ENCODE data around the gene FAM50B.

Gene FAM50B

GRCh38 chr6:3875486-3875885 is 26.3 kb downstream of the FAM50B start:
- no peak for DNase-seq

GRCh38 chr6:3876101-3876500 is 26.9 kb downstream of the FAM50B start:
- DNase-seq: no peak

- no peak for DNase-seq
Measured at GRCh38 chr6:3876866-3877265, 27.7 kb downstream of the FAM50B start.

- no peak for DNase-seq
Measured at GRCh38 chr6:3878048-3878666, 29.0 kb downstream of the FAM50B start.

GRCh38 chr6:3879194-3879952 is 30.2 kb downstream of the FAM50B start:
- DNase-seq: no peak

- no peak for DNase-seq
Measured at GRCh38 chr6:3881711-3882421, 32.7 kb downstream of the FAM50B start.

- no peak for DNase-seq
Measured at GRCh38 chr6:3882431-3882830, 33.3 kb downstream of the FAM50B start.

GRCh38 chr6:3882866-3883265 is 33.7 kb downstream of the FAM50B start:
- no peak for DNase-seq

- DNase-seq: no peak
Measured at GRCh38 chr6:3884007-3884745, 35.0 kb downstream of the FAM50B start.

GRCh38 chr6:3885262-3886036 is 36.3 kb downstream of the FAM50B start:
- no peak for DNase-seq

GRCh38 chr6:3887150-3887700 is 38.1 kb downstream of the FAM50B start:
- DNase-seq: no peak

- DNase-seq: no peak
Measured at GRCh38 chr6:3888153-3888957, 39.2 kb downstream of the FAM50B start.

- no peak for DNase-seq
Measured at GRCh38 chr6:3890047-3890446, 40.9 kb downstream of the FAM50B start.

GRCh38 chr6:3891883-3892282 is 42.7 kb downstream of the FAM50B start:
- DNase-seq: no peak

- no peak for DNase-seq
Measured at GRCh38 chr6:3892603-3893002, 43.4 kb downstream of the FAM50B start.

GRCh38 chr6:3893487-3893886 is 44.3 kb downstream of the FAM50B start:
- no peak for DNase-seq

- no peak for DNase-seq
Measured at GRCh38 chr6:3893917-3894316, 44.7 kb downstream of the FAM50B start.

GRCh38 chr6:3894590-3895311 is 45.6 kb downstream of the FAM50B start:
- DNase-seq: no peak

GRCh38 chr6:3895312-3895653 is 46.1 kb downstream of the FAM50B start:
- DNase-seq: no peak

- DNase-seq: no peak
Measured at GRCh38 chr6:3895805-3896204, 46.6 kb downstream of the FAM50B start.

Data from activated CD4-positive, CD25-positive, alpha-beta regulatory T cell (primary cell).